Stimulated activated CD8-positive, alpha-beta memory T cell treated with anti-CD3 and anti-CD28 coated beads, Interleukin-4, amount 100 ng/mL, for 48 hours (primary cell): ENCODE results near the gene KIF25.

ENCODE experiments used
- DNase-seq: peaks from one replicate; pipeline ENCODE4 v3.0.0-alpha.2; 2020

Gene KIF25

DNA sequence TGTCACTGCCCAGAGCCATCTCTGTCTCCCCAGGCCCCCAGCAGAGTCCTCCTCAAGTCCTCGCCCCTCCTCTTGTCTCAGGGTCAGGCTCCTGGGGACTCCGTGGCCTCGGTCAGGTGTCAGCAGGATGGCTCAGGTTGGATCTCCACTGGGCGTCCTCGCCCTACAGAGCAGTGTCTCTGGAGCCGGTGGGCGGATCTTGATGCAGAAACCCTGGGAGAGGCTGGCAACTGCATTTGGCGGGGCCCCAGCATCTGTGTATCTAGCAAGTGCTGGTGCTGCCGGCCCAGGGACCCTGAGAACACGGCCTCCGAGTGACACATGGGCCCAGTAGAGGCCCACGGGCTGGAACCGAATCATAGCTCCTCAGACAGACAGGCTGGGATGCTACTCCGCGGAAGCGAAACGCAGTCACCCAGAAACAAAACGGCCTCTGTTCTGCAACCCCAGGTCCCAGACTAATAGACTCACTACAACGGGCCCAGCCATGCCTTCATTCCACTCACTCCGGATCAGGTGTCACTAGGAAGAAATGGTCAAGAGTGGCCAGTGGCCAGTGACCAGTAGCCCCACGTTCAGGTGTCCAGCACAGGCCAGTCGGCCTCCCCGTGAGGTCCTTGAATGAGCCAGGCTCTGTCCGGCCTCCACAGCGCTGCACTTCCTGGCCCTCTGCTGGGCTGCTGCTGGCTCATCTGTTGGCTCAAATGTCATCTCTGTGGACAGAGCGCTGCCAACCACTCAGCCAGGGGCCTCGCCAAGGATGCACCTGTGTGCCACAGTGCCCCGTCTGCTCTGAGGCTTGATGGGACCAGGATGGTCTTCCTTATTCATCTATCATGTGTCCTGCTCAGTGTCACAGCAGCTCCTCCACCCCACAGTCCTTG, 94.2 kb downstream of the KIF25 start:
- no peak for DNase-seq

DNA sequence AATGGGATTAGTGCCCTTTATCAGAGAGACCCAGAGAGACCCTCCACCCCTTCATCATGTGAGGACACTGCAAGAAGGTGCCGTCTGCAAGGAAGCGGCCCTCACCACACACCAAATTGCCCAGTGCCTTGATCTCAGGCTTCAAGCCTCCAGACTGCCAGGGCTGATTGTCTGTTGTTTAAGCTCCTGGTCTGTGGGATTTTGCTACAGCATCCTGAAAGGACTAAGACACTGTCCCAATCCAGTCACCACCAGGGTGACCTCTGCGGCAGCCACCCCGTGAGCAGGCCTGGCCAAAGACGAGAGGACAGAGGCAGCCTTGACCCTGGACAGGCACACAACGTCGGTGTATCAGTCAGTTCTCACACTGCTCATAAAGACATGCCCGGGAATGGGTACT, 95.1 kb downstream of the KIF25 start:
- DNase-seq, result no peak

DNA sequence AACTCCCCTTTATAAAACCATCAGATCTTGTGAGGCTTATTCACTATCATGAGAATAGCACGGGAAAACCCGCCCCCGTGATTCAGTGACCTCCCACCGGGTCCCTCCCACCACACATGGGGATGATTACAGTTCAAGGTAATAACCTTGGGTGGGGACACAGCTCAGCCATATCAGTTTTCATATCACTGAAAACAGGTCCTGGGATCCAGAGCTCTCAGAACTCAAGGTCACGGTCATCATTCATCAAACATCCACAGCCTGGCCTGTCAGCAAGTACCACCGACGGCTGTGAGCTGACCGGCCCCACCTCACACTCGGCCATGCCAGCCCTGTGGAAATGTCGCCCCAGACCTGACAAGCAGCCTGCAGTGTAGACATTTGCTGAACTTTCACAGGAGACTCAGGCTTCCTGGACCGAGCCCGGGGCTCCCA, 95.6 kb downstream of the KIF25 start:
- no peak for DNase-seq

DNA sequence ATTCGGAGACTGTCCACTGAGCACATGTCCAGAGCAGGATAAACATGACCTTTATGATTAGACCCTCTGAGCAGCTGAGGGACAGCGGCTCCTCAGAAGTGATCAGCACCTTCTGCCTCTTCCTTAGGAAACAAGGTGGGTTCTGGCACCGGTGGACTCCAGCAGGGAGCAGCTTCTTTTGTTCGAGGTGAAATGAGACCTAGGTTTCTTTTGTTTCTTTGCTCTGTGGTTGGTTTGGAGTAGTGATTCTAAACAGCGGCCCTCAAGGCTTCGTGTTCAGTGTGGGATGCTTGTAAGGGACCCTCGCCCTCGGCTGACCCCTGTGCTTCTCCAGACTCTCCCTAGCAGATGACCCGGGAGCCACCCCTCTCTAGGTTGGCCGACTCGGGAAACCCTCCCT, 96.2 kb downstream of the KIF25 start:
- DNase-seq, result no peak
